ENCODE measurements around the gene UIMC1.
"Not testable (repeated sequence)": the region's sequence is repeated elsewhere in the genome, so short reads cannot be mapped to it uniquely, and the experiment has no call there.

The UIMC1 gene

DNA sequence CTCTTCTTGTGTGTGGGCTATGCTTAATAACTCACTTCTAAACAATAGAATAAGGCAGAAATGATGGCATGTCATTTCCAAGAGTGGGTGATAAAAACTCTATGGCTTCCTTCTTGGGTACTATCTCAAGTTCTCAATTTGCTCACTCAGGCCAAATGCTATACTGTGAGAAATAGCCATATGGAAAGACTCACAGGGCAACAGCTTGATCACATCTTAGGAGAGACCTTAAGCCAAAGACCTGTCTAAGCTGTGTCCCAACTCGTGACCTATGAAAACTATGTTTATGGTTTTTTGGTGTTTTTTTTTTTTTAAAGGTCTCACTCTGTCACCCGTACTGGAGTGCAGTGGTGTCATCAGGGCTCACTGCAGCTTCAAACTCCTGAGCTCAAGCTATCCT is 2.1 kb upstream of the UIMC1 start:
- no peak for DNase-seq (ENCODE audit: low read depth in 2 of 3, low spot score in 2 of 3)

DNA sequence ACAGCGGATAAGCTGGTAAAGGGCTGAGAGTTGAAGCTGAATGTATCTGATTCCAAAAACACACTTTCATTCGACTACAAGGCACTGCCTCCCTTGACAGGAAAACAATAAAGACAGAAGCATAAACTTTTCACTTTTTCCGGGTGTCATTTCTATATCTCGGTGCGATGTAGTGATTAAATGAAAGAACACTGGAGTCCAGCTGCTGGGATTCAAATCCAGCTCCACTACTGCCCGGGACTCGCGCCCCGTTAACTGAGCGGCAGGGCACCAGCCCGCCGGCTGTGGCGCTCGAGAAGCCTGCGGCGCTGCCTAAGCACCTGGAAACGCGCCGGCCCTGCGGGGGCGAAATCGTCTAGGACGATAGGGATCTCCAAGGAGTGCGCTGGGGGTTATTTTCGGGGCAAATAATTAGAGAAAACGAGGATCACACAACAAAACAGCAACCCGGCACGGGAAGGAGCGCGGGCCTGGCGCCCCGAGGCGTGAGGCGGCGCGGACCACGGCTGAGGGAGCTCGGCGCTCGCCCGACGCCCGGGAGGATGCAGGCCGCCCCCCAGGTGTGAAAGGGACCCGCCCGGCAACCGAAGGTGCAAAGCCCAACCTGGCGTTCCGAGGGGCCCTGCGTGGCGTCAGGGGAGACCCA is 837 bp downstream of the UIMC1 start:
- peak; percentile 42 to 45 (median 43) for DNase-seq (ENCODE audit: low read depth in 2 of 3, low spot score in 2 of 3)

DNA sequence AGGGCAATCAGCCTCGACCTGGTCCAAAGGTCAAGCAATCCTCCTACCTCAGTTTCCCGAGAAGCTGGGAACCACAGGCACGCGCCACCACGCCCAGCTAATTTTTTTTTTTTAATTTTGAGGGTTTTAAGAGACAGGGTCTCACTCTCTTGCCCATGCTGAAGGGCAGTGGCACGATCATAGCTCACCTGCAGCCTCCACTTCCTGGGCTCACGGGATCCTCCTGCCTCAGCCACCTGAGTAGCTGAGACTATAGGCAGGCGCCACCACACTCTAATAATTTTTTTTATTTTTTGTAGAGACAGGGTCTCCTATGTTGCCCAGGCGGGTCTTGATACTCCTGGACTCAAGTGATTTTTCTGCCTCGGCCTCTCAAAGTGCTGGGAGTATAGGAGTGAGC is 1.6 kb downstream of the UIMC1 start:
- no peak for DNase-seq (ENCODE audit: low read depth in 2 of 3, low spot score in 2 of 3)

DNA sequence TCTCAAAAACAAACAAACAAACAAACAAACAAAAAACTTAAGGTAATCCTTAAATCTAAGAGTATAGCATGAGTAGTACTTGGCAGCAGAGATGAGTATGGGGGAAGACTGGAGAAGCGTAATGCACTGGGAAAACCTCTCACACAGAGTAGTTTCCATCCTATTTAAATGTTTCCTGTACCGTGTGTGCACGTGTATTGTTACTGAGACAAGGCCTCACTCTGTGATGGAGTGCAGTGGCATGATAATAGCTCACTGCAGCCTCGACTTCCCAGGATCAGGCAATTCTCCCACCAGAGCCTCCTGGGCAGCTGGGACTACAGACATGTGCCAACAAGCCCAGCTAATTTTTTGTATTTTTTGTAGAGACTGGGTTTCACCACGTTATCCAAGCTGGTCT is 2.9 kb downstream of the UIMC1 start:
- no peak for DNase-seq (ENCODE audit: low read depth in 2 of 3, low spot score in 2 of 3)

DNA sequence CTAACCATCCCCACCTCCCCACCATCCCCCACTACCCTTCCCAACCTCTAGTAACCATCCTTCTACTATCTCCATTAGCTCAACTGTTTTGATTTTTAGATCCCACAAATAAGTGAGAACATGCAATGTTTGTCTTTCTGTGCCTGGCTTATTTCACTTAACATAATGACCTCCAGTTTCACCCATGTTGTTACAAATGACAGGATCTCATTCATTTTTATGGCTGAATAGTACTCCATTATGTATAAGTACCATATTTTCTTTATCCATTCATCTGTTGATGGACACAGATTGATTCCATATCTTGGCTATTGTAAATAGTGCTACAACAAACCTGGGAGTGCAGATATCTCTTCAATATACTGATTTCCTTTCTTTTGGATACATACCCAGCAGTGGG is 7.1 kb downstream of the UIMC1 start:
- not testable (repeated sequence) for DNase-seq (ENCODE audit: low read depth in 2 of 3, low spot score in 2 of 3)

DNA sequence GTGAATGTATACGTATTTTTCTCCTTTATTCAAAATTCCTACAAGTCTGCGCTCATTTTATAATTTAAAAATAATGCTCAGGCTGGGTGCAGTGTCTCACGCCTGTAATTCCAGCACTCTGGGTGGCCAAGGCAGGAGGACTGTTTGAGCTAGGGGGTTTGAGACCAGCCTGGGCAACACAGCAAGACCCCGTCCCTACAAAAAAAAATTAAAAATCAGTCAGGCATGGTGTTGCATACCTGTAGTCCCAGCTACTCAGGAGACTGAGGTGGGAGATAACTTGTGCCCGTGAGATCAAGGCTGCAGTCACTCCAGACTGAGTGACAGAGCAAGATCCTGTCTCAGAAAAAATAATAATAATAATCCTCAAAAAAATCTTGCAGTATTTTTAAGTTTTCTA is 7.8 kb downstream of the UIMC1 start:
- DNase-seq (ENCODE audit: low read depth in 2 of 3, low spot score in 2 of 3), result no peak

DNA sequence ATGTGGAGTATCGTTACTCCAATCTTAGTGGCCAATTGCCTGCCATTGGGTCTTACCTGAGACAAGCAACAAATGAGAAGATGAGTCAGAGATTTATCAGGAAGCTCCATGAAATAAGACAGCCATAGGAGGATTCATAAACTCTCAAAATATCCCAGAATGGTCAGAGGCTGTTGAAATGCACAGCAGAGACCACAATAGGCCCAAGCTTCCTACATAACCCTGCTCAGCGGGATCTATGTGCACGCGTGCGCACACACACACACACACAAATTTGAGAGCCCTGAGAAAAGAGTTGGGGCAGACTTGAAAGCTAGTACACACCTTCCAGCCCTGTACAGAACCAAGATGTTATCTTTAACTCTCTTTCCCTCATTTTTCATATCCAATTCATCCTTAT is 9.8 kb downstream of the UIMC1 start:
- DNase-seq (ENCODE audit: low read depth in 2 of 3, low spot score in 2 of 3), result no peak

DNA sequence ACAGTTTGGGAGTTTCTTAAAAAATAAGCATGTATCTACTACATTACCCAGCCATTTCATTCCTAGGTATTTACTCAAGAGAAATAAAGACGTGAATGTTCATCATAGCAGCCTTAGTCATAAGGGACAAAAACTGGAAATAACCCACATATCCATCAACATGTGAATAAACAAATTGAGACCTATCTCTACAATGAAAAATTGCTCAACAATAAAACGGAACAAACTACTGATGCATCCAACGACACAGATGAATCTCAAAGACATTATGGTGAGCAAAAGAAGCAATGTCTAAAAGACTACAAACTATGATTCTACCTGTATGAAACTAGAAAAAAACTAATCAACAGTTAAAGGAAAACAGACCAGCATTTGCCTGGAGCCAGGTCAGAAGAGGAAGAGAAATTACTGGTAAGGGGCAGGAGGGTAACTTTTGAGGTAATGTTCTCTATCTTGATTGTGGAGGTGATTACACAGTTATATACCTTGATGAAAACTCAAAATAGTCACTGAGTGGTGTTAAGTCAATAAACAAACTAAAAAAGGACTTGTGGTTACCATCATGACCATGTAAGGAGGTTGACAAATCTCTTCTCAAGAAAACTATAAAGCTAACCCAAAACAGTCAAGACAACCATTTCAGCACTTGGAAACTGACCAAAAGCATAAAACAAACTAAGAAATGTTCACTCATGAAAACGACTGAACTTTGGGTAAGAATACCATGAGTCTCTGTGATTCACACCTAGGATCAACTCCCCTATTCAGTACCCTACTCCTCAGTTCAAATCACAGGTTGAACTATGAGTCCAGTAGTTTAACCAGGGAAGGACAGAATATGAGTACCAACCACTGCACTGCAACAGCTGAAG is 10.4 kb downstream of the UIMC1 start:
- no peak for DNase-seq (ENCODE audit: low read depth in 2 of 3, low spot score in 2 of 3)

DNA sequence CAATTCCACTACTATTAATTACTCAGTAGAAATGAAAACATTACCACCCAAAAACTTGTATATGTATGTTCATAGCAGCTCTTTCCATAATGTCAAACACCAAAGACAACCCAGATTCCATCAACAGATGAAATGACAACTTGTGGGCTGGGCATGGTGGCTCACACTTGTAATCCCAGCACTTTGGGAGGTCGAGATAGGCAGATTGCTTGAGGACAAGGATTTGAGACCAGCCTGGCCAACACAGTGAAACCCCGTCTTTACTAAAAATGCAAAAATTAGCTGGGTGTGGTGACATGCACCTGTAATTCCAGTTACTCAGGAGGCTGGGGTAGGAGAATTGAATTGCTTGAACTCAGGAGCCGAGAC is 11.5 kb downstream of the UIMC1 start:
- DNase-seq (ENCODE audit: low read depth in 2 of 3, low spot score in 2 of 3), result no peak

DNA sequence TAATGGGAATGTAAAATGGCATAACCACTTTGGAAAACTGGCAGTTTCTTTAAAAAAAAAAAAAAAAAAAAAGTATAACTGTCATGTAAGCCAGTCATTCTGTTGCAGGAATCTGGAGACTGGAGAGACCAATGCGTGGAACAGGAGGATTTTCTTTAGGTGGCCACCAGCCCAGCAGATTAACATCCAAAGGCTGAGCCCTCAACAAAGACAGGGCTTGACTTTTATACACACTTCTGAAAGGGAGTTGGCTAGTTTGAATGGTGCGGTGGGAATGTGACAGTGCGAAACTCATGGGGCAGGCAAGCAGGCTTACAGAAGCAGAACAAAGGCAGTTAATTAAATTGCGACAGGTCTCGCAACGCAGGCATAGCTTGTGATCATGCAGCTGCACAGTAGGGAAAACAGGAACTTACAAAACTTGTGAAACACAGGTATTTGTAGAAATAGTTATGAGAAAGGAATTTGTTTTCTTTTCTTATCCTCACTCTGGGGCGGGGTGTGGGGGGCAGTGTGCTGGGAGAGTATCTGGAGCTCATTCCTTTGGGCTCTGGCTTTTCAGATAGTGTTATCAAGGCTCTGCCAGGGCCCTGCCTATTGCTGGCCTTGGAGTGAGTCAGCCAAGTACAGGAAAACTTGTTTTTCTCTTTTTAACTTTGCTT is 12.0 kb downstream of the UIMC1 start:
- DNase-seq (ENCODE audit: low read depth in 2 of 3, low spot score in 2 of 3), result no peak

DNA sequence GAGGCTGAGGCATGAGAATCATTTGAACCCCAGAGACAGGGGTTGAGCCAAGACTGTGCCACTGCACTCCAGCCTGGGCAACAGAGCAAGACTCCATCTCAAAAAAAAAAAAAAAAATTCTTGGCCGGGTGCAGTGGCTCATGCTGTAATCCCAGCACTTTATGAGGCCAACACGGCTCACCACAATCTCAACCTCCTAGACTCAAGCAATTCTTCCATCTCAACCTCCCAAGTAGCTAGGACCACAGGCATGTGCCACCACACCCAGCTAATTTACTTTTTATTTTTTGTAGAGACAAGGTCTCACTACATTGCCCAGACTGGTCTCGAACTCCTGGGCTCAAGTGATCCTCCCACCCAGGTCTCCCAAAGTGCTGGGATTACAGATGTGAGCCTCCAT is 13.5 kb downstream of the UIMC1 start:
- DNase-seq (ENCODE audit: low read depth in 2 of 3, low spot score in 2 of 3), result not testable (repeated sequence)

DNA sequence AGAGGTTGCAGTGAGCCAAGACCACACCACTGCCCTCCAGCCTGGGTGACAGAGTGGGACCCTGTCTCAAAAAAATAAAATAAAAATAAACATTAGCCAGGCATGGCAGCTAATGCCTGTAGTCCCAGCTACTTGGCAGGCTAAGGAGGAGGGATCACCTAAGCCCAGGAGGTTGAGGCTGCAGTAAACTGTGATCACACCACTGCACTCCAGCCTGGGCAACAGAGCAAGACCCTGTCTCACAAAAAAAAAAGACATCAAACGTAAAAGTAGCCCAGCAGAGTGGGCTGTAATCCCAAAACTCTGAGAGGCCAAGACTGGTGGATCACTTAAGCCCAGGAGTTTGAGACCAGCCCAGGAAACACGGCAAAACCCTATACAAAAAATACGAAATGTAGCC is 19.0 kb downstream of the UIMC1 start:
- DNase-seq (ENCODE audit: low read depth in 2 of 3, low spot score in 2 of 3), result no peak

DNA sequence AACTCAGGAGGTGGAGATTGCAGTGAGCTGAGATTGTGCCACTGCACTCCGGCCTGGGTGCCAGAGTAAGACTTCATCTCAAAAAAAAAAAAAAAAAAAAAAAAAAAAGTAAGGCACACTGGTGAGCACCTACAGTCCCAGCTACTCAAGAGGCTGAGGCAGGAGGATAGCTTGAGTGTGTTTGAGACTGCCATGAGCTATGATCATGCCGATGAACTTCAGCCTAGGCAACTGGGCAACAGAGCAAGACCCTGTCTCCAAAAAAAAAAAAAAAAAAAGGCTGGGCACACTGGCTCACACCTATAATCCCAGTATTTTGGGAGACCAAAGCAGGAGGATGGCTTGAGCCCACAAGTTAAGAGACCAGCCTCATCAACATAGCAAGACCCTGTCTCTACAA is 20.3 kb downstream of the UIMC1 start:
- DNase-seq (ENCODE audit: low read depth in 2 of 3, low spot score in 2 of 3), result no peak

DNA sequence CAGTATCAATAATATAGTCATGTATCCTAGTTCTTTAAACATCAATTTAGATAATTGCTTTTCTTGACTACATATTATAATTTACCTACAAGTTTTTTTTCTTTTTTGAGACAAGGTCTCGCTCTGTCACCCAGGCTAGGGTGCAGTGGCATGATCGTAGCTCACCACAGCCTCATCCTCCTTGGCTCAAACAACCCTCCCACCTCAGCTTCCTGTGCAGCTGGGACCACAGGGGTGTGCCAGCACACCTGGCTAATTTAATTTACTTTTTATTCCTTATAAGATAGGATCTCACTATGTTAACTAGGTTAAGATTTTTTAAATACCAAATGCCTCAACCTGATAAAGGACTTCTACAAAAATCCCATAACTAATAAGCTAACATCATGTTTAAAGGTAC is 21.1 kb downstream of the UIMC1 start:
- no peak for DNase-seq (ENCODE audit: low read depth in 2 of 3, low spot score in 2 of 3)

DNA sequence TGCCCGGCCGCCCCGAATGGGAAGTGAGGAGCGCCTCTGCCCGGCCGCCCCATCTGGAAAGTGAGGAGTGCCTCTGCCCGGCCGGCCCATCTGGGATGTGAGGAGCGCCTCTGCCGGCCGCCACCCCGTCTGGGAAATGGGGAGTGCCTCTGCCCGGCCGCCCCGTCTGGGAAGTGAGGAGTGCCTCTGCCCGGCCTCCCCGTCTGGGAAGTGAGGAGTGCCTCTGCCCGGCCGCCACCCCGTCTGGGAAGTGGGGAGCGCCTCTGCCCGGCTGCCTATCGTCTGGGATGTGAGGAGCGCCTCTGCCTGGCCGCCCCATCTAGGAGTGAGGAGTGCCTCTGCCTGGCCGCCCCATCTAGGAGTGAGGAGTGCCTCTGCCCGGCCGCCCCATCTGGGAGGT is 22.4 kb downstream of the UIMC1 start:
- not testable (repeated sequence) for DNase-seq (ENCODE audit: low read depth in 2 of 3, low spot score in 2 of 3)

DNA sequence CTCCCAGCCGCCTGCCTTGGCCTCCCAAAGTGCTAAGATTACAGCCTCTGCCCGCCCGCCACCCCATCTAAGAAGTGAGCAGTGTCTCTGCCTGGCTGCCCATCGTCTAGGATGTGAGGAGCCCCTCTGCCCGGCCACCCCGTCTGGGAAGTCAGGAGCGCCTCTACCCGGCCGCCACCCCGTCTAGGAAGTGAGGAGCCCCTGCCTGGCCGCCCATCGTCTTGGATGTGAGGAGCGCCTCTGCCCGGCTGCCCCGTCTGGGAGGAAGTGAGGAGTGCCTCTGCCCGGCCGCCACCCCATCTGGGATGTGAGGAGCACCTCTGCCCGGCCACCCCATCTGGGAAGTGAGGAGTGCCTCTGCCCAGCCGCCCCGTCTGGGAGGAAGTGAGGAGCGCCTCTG is 23.0 kb downstream of the UIMC1 start:
- not testable (repeated sequence) for DNase-seq (ENCODE audit: low read depth in 2 of 3, low spot score in 2 of 3)

DNA sequence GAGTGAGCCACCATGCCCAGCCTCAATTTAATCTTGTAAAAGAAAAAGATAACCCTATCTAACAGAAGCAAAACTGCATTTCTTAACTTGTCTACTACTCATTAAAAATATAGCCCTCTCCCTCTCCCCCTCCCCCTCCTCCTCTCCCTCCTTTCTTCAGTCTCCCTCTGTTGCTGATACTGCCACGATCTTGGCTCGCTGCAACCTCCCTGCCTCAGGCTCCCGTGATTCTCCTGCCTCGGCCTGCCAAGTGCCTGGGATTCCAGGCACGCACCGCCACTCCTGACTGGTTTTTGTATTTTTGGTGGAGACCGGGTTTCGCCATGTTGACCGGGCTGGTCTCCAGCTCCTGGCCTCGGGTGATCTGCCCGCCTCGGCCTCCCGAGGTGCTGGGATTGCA is 23.5 kb downstream of the UIMC1 start:
- DNase-seq (ENCODE audit: low read depth in 2 of 3, low spot score in 2 of 3), result not testable (repeated sequence)

DNA sequence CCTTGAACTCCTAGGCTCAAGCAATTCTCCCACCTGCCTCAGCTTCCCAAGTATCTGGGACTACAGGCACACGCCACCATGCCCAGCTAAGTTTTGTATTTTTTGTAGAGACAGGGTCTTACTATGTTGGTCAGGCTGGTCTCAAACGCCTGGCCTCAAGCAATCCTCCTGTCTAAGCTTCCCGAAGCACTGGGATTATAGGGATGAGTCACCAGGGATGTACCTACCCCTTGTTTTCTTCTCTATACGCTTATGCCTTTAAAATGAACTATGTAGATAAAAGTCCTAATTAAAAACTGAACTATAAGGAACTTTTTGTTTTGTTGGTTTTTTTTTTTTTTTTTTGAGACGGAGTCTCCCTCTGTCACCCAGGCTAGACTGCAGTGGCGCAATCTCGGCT is 25.8 kb downstream of the UIMC1 start:
- DNase-seq (ENCODE audit: low read depth in 2 of 3, low spot score in 2 of 3), result no peak

DNA sequence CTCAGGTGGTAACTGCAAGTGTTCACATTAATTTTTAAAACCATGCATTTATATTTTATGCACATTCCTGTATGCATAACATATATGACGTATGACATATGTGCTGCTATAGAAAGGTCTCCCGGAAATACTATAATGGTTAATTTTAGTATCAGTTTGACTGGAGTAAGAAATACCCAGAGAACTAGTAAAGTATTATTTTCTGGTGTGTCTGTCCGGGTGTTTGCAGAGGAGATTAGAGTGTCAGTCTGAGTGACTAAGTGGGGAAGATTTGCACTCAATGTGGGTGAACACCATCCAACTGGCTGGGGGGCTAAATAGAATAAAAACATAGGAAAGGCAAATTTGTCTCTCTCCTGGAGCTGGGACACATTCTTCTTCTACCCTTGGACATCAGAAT is 26.9 kb downstream of the UIMC1 start:
- DNase-seq (ENCODE audit: low read depth in 2 of 3, low spot score in 2 of 3), result no peak

DNA sequence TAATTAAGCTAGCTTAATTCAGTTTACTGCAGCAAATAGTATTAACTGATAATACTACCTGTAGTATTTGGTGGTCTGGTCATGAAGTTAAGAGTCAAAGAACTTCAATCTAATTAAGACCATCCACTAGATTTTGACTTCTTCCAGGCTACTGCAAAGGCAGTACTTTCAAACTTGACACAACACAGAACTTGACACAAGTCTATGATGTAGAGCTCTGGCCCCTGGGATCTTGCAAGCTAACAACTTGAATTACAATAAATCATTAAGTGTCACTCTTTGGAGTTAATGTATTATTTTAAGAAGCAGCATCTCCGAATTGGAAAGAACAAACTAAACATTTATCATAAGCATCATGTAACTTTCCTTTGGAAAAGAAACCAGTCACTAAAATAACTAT is 40.9 kb downstream of the UIMC1 start:
- no peak for DNase-seq (ENCODE audit: low read depth in 2 of 3, low spot score in 2 of 3)

DNA sequence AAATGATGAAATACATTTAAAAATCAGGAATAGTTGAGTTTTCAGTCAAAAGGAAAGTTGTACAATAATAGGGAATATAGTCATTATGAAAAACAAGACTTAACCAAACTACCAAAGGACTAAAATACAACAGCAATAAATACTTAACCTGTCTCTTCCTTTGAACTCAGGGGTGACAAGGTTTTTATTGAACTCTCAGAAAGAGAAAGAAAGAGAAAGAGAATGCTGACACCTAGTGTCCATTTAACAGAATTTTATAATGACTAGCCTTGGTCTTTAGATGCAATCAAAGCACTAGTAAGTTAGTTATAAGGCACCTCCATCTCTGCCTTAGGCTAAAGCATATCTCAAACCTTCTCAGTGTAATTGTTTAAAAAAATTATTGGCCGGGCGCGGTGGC is 47.5 kb downstream of the UIMC1 start:
- no peak for DNase-seq (ENCODE audit: low read depth in 2 of 3, low spot score in 2 of 3)

DNA sequence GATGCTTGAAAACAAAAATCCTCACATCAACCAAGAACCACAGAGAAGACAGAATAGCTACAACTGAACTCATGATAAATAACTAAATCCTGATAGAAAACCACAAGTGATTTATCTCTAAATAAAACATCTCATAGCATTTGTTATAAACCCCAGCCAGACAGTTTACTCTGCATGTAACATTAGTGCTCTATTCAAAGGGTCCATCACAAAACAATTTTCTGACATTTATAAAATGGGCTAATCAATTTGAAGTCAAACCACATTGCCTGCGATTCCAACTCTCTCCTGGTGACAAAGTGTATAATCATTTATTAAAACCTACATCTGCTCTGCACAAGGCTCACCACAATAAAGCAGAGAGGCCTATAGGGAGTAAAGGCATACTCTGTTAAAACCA is 49.8 kb downstream of the UIMC1 start:
- DNase-seq (ENCODE audit: low read depth in 2 of 3, low spot score in 2 of 3), result no peak
